Endometrial microvascular endothelial cells (primary cell): ENCODE measurements around the gene MYH14. TPM values are rescaled to one million over a fixed set of nuclear protein-coding genes. Genes with fewer than 3 reads are reported as not detected.

Experiments
- in situ Hi-C: cut with HindIII; loops from 2 replicates; pipeline ENCODE4 v1.10.0; 2017; ENCODE audit warnings: low sequenced_read_pairs, low pct_unique_long_range_greater_than_20kb; ENCODE audit errors: inconsistent ontology term
- total RNA-seq: library from RNA; depleted of rRNA; stranded (reverse); fragments of >200 nt; gene quantifications from one replicate; pipeline ENCODE4 v1.2.3, GENCODE V29; 2015; ENCODE audit errors: inconsistent ontology term

MYH14 gene
- total RNA-seq, 1 donor from 2014 or later = not detected

GRCh38 chr19:50275577-50276368 lies 72.4 kb downstream of the MYH14 start:
- in situ Hi-C loops = no loop called here

DNA sequence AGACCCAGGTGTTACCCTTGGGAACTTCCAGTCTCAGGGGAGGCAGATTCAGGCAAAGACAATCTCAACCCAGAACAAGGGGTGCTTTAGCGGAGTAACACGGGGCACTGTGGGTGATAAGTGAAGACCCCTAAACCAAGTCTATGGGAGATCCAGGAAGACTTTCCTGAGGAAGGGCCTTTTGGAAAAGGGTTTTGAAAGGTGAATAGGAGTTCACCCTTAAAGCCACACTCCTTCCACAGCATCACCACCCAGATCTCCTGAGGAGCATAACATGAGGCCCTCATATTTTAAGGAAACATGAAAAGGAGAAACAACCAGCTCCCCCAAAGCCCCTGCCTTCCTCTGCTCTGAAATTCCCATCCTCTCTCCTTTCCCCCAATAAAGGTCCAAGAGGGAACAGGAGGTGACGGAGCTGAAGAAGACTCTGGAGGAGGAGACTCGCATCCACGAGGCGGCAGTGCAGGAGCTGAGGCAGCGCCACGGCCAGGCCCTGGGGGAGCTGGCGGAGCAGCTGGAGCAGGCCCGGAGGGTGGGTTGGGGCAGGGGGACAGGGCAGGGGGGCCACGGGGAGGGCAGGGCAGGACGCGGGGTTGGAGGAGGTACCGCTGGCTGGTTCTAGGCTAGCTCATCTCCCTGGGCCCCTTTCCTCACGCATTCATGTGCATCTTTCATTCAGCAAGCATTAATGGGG lies 73.1 kb downstream of the MYH14 start:
- in situ Hi-C loops = no loop called here

- in situ Hi-C loops = no loop called here
Observed at GRCh38 chr19:50277966-50278580, 74.7 kb downstream of the MYH14 start.

DNA sequence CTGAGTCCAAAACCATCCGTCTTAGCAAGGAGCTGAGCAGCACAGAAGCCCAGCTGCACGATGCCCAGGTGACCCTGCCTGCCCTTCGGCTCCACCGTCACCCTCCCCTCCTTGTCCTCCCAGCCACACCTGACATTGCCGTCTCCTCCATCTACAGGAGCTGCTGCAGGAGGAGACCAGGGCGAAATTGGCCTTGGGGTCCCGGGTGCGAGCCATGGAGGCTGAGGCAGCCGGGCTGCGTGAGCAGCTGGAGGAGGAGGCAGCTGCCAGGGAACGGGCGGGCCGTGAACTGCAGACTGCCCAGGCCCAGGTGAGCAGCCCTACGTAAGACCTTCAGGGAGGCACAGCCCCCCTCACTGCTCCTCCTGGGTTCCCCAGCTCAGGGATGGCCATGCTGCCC lies 76.7 kb downstream of the MYH14 start:
- in situ Hi-C loops = no loop called here

DNA sequence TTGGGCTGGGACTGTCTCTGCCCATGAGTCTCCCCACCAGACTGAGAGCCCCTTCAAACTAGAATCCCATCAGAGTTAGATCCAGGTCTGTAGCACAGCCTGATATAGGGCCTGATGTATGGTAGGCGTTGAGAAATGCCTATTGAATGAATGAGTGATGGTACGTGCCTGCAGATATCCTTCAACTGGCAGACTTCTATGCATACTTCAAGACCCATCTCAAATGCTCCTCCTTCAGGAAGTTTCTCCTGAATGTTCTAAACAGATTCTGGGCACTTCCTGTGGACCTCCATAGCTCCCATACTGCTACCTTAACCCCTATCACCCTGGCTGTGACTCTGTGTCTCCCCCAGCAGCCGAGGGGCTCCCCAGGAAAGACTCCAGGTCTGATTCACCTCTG lies 77.6 kb downstream of the MYH14 start:
- in situ Hi-C loops = no loop called here

GRCh38 chr19:50281491-50281890 lies 78.1 kb downstream of the MYH14 start:
- in situ Hi-C loops = no loop called here

- in situ Hi-C loops = no loop called here
Observed at GRCh38 chr19:50285833-50286232, 82.4 kb downstream of the MYH14 start.

DNA sequence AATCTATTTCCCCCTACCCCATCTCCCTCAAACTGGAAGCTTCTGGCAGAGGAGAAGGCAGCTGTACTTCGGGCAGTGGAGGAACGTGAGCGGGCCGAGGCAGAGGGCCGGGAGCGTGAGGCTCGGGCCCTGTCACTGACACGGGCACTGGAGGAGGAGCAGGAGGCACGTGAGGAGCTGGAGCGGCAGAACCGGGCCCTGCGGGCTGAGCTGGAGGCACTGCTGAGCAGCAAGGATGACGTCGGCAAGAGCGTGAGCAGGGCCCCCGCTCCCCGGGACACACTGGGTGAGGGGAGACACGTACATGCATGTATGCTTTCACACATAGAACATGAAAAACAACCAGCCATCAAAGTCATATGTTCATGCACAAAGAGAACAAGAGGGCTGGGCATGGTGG lies 83.0 kb downstream of the MYH14 start:
- in situ Hi-C loops = no loop called here

GRCh38 chr19:50287331-50287730 lies 83.9 kb downstream of the MYH14 start:
- in situ Hi-C loops = no loop called here

GRCh38 chr19:50288954-50289353 lies 85.5 kb downstream of the MYH14 start:
- in situ Hi-C loops = no loop called here

GRCh38 chr19:50290011-50290410 lies 86.6 kb downstream of the MYH14 start:
- in situ Hi-C loops = no loop called here

DNA sequence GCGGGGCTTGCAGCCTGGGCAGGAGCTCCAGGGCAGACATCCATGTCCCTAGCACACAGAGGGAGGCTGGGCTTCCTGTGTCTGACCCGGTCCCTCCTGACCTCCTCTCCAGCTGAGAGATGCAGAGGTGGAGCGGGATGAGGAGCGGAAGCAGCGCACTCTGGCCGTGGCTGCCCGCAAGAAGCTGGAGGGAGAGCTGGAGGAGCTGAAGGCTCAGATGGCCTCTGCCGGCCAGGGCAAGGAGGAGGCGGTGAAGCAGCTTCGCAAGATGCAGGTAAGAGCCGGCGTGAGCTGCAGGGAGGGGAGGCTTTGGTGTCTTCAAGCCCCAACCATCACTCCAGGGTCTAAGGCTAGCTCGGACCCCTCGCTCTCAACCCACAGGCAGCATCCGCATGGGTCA lies 87.4 kb downstream of the MYH14 start:
- in situ Hi-C loops = no loop called here

GRCh38 chr19:50292216-50292827 lies 88.9 kb downstream of the MYH14 start:
- in situ Hi-C loops = no loop called here

DNA sequence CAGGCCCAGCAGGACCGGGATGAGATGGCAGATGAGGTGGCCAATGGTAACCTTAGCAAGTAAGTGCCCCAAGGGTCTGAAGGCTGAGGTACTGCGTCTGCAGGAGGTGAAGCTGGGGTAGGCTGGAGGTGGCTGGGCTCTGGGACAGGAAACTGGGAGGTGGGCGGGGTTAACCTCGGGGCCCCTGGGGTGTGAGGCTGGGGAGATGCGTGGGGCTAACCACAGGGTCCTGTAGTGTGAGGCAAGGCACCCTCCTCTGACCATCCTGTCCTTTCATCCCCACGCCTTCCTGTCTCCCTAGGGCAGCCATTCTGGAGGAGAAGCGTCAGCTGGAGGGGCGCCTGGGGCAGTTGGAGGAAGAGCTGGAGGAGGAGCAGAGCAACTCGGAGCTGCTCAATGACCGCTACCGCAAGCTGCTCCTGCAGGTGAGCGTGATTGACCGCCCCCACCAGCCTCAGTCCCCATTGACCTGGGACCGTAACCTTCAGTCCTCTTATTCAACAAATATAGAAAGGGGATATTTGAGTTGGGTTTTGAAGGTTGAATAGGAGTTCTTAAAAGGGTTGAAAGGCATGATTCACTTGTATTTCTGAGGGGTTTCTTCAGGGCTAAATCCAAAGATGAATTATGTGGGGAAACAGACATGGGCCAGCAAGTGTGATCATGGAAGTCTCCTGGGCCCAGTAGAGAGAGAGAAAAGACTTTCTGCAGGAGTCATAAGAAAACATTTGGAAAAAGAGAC lies 90.0 kb downstream of the MYH14 start:
- in situ Hi-C loops = no loop called here

DNA sequence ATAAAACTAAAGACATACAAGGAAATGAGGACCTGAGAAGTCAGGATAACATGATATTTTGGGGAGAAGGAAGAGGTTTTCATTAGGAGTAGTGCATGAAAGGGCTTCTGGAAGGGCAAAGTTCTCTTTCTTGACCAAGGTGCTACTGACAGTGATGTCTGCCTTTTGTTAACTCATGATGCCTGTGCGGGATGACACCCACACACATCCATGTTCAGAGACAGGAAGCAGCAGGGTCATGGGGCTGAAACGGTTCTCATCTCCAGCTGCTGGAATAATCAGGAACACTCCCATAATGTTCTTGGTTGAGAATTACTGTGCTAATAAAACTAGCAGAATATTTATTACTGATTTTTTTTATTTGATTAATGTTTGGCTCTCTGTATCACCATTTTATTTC lies 96.6 kb downstream of the MYH14 start:
- in situ Hi-C loops = no loop called here

DNA sequence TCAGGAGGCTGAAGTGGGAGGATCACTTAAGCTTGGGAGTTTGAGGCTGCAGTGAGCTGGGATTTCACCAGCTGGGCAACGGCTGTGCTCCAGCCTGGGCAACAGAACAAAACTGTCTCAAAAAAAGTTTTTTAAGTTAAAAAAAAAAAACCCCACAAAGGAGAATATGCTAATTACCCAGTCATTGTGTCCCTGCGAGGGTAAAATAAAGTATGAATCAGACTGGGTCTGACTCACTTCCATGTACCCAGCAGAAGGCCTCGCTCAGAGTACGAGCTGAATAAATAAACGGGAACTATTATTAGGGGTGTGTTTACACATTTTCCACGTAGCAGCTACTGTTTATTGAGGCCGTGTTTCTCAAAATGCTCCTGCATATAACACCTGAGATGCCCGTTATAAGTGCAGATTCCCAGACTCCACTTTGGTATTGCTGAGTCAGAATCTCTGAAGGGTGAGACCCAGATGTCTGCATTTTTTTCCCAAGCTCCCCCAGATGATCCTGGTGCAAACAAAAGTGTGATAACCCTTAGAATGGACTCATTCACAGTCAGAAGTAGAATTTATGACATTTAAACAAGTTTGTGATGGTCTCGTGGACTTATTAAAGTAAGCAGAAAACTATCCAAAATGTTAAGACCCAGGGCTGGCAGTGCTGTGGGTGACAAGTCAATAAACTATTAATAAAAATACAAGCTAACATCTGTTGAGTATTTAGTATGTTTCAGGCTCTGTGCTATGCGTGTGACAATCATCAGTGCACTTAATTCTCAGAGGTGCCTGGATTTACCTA lies 97.6 kb downstream of the MYH14 start:
- in situ Hi-C loops = no loop called here

GRCh38 chr19:50301607-50301971 lies 98.2 kb downstream of the MYH14 start:
- in situ Hi-C loops = no loop called here

GRCh38 chr19:50303558-50303957 lies 100.1 kb downstream of the MYH14 start:
- in situ Hi-C loops = no loop called here
